NCI-H2029 (cell line): ENCODE data around the gene ATP13A4.

Experiments used
- DNase-seq: peaks from one replicate; lab custom pipeline; 2025; lab: John Stamatoyannopoulos, UW

Gene ATP13A4

DNA sequence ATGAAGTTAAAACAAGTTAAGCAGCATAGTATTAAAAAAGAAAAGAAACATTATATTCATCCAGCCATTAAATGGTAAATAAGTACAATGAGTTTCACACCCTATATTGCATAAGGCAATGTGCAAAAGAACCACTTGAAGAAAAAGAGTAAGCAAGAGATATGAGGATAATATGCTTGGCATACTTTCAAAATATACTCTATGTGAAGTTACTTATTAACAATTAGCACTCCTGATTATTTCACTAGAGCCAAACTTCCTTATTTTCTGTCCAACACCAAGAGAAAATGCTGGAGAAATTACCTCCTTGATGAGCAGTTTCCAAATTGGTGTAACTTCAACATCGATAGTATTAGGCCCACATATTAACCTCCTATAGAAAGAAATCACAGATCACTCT, 63.7 kb downstream of the ATP13A4 start:
- DNase-seq = no peak

DNA sequence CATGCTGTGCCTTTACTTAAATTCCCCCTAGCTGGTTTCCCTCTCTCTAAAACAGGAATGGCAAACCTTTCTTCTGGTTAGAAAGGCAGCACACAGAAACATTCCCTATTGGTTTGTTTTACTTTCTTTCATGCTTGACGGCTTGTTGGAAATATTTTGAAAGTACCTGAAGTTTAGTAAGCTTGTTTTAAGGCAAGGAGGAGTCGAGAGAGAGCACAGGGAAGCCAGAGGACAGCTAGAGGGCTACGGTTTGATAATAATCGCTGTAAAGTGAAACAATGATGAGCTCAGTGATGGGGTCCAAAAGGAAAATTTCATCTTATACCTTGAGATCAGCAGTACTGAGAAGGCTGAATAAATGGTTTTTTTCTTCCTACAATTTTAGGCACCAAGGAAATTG, 64.1 kb downstream of the ATP13A4 start:
- DNase-seq = no peak

DNA sequence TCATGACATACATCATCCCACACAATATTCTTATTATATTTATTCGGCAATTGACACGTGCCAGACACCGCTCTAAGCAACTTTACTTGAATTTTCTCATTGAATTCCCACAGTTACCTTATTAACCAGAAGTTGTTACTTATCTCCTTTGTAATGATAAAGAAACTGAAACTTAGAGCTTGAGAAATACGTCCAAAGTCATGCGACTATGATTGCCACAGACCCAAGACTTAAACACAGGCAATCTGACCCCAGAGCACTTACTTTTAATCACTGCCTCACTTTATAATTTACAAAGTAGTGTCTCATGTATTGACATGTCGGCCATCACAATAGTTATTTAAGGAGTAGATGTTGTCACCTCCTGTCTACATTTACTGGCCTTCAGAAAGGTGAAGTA, 64.7 kb downstream of the ATP13A4 start:
- DNase-seq = no peak

DNA sequence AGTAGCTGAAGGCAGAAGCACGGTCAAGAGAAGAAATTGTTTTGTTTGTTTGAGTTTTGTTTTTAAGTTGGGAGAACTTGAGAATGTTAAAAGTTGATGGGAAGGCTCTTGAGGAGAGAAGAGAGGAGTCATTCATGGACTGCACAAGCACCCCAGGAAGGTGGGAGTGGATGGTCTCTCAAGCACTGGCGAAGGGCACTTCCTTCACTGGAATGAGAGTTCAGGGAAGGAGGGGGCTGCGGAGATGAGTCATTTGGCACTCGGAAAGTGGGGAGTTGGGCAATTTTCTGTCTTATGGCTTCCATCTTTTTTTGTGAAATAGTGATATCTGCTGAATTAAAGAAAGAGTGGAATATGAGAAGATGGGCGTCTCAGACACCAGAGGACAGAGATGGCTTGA, 66.0 kb downstream of the ATP13A4 start:
- no peak for DNase-seq

DNA sequence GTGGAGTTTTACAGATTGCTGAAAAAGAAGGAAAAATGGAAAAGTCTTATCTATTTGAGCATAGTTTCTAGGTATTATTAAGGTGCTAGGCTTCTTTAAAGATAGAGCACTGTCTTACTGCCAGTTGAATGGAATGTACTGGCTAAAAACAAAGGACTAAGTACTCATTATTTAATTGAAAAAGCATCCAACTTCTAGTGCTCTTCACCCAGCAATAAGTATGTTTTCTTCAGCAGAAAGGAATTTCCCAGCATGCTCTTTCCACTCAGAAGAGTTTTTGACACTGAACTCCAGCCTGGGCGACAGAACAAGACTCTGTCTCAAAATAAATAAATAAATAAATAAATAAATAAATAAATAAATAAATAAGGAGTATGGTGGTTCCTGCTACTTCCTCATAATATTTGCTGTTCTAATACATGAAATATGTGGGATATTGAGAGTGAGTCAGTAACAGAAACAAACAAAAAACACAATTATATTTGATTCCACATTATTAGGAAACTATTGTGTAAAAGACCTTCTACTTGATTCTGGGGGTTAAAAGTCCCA, 70.6 kb downstream of the ATP13A4 start:
- DNase-seq = no peak

DNA sequence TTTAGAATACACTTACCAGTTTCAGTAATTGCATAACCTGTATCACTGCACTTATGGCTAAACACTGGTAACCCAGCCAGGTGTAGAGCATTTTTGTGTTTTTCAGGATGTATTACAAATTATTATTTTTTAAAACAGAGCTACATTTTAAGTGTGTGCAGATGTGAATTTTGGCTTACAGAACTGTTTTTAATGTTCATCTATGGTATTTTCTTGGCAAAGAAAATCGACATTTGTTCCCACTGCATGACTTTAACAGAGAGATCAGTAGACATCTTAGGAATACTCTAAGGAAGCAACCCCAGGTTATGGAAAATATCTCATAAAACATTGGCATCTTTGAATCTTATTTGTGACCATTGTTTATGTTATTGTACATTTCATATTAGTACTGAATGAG, 73.3 kb downstream of the ATP13A4 start:
- no peak for DNase-seq

DNA sequence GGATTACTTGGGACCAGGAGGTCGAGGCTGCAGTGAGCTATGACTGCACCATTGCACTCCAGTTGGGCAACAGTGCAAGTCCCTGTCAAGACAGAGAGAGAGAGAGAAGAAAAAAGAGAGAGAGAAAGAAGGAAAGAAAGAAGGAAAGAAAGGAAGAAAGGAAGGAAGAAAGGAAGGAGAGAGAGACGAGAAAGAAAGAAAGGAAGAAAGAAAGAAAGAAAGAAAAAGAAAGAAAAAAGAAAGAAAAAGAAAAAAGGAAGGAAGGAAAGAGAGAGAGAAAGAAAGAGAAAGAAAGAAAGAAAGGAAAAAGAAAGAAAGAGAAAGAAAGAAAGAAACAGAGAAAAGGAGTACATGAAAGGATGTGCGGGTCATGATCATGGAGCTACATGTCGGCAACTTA, 80.2 kb downstream of the ATP13A4 start:
- DNase-seq = no peak

DNA sequence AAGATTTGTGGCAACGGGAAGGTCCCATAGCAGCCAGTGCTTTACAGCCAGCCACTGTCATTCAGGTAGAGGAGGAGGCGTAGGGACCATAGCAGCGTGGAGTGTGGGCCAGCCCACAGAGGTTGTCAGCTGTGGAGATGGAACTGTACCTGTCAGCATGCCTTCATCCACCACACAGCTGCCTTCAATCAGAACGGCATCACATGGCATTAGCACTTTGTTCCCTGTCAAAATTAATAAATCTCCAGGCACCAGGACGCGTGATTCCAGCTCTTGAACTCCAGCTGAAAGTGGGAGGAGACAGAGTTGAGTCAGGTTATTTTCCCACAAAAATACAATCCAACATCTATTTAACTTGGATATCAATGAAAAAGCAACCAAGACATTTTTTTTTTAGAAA, 84.0 kb downstream of the ATP13A4 start:
- no peak for DNase-seq

DNA sequence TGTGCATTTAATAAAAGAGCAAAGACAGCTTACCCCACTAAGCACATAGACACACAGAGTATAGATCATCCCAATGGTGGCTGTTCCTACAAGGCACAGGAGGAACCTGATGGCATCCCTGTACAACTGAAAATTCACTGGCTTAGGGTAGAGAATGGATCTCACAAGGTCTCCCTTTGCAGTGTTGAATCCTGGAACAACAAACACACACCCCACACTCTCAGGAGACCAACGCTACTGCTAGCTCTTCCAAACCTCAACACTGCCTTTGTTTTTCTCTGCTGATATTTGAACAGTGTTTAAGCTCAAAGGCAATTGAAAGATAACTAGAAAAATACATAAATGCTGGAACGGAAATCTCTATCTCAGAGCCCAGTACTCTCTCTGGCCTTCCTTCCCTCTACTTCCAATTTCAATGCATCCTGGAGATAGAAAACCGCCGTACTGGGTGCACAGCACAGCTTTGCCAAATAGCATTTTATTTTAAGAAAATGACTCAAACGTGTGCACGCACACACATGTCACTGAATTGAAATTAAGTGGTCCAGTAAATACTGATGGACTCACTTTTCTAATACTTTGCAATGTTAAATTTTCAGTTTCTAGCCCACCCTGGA, 88.6 kb downstream of the ATP13A4 start:
- DNase-seq = no peak

DNA sequence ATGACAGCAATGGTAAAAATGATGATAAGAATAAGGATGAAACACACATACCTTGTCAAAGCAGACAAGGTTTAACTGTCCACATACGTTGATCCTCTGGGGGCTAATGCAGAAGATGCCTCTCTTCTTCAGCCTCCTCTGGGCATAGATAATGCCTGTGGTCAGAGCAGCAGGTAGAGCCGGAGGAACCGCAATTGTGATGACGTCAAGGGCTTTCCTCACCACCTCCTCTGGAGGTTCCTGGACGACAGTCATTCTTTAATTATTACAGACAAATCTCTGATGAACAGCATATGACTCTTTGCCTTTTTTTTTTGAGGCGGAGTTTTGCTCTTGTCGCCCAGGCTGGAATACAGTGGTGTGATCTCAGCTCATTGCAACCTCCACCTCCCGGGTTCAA, 89.8 kb downstream of the ATP13A4 start:
- DNase-seq = no peak

DNA sequence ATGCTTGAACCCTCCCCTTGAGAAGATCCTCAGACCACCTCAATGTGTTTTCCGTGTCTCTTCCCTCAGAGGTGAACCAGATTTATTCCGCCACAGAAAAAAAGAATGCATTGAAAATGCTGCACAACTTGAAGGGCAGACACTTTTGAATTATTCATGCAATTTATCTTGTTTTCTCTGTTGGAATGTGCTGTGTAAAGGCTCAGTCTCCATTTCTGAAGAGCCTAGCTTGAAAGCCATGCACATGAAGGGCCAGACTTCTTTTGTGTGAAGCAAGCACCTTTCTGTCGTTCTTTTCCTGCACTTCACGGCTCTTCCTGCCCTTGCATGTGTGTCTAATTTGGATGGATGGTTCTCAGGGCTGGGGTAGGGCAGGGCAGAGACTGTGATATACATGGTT, 97.2 kb downstream of the ATP13A4 start:
- no peak for DNase-seq

DNA sequence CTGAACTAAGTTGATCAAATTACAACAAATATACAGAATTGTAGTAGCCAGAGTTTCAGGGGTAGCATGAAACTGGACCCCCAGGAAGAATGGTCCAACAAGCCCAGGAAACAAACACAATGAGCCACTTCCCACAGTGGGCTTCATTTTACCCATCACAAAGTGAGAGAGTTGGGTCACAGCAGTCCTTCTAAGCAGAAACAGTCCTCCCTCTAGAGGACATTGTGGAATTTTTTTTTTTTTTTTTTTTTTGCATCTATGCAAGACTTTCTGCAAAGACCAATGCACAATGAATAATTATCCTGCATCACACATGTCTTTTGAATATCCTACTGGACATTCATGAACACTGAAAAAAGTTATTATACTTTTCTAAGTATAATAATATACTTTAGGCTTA, 102.4 kb downstream of the ATP13A4 start:
- no peak for DNase-seq

DNA sequence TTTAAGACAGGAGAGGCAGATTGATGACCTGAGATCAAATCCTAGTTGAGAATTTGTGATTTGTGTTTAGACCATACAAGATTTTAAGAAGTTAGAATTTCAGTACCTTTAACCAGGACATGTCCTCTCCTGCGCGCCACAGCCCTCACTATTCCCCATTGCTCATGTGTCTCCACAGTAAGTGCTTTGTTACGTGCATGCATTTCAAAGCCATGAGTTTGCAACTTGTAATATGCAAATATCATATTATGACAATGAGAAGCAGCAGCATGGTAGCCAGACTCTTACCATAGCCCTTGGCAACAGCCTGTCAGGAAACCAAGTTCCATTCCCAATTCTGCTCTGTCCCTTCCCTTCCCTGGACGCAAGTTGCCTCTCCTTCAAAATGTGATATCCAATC, 102.8 kb downstream of the ATP13A4 start:
- no peak for DNase-seq

DNA sequence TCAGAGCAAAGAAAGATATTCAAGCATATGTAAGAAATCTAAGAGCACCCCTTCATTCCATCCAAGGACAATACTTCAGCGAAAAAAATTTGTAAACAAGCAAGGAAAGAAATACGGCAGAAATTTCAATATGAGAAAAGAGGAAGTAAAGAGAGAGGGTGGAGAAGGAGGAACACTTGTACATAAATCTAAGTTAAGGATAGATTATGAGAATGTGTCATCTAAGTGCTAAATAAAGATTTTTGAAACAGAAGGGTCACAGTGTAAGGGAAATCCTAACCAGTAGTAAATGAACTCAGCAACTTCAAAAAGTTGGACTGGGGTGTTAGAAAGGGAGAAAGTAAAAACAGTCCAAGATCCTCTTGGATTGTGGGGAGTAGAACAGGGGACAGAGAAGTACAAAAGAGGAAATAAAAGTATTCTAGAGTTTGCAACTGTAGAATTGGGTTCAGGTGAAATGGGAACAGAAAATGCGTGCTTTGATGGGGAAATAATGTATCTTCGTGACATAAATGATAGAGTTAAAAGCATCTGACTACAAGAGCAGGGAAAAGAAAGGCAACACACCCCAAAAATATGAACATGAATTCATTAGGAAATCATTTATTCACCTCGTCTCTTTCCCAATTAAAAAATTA, 107.6 kb downstream of the ATP13A4 start:
- DNase-seq = no peak

DNA sequence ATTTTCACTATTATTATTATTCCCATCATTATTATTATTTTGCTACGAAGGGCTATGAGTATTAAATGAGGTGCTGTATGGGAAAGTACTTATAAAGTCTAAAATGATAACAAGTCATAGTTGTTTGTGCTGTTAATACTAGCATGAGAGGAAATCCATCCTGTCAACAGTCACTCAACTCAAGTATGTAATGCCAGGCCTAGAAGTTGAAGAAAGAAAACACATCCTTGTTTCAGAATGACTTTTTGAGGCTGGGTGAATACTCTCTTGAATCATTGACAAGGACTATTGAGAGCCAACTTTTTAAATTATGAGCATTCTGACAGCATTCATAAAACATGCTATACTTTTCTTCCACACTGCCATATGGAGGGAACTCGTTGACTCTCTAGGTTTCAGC, 115.3 kb downstream of the ATP13A4 start:
- DNase-seq = no peak

DNA sequence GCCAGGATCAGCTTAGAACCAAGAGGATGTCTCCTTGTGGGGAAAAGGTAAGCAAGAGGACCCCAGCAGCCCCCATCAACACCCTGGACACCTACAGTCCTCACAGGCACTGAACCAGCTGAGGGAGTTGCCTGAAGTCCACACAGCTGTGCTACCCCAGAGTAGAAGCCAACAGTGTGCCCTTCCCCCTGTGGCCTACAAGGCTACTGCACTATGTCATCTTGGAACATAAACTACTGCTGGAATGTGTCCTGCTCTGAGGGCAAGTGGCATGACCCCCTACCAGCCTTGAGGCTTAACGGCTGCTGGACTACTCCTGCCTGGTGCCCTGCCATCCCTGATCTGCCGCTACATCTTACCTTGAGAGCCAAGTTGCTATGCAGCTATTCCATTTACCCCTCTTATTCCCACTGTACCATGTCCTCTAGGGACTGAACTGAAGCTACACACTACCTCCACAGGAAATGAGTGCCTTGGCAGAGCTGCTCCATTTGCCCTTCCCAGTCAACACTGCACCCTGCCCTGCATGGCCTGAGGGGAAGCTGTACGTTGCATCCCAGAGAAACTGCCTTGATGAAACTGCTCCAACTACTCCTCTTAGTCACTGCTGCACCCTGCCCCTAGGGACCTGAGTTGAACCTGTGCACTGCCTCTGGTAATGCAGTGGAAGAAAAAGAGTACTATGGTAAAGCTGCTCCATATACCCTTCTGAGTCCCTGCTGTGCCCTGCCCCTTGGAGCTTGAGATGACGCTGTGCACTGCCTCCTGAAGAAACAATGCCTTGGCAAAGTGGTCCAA, 135.9 kb downstream of the ATP13A4 start:
- no peak for DNase-seq

DNA sequence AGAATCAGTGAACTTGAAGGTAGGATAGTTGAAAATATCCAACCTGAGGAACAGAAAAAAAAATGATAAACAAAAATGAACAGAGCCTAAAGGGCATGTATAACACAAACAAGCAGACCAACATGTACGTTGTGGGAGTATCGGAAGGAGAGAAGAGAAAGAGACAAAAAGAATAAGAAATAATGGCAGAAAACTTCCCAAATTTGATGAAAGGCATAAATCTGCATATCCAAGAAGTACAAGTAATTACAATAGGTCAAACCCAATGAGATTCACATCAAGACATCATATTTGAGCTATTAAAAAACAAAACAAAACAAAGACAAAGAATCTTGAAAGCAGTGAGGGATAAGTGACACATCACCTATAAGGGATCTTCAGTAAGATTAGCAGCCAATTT, 138.1 kb downstream of the ATP13A4 start:
- no peak for DNase-seq

DNA sequence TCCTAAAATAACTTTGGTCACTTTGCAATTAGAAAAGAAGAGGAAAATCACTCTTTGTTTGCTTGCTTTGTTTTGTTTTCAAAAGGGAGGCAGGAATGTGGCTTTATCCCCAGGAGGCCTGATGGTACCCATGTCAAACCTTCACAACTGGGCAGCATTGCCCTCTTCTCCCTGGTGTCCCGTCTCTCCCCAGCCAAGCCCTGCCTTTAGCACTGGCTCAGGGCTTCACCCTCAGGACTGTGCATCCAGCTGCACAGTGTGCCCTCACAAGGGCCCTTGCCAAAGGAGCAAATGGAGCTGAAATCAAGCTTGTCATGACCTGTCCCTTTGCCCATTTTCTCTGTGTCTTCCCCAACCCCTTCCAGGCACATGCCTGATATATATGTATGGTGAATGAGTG, 147.0 kb downstream of the ATP13A4 start:
- no peak for DNase-seq

DNA sequence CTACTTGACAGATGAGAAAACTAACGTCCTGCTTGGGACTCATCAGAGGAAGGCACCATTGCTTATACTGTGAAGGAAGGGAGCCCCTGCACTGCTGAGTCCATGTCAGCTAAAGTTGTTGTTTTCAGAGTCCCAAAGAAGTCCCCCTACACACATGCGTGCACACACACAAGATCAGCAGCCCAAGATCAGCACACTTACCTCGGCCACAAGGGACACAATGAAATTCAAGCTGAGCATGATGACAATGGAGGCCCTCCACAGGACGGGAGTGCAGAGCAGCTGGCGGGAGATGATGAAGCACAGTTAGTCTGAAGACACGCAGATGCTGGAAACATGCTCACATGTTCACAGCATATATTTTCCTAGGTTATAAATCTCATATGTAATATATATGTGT, 147.6 kb downstream of the ATP13A4 start:
- DNase-seq = no peak

DNA sequence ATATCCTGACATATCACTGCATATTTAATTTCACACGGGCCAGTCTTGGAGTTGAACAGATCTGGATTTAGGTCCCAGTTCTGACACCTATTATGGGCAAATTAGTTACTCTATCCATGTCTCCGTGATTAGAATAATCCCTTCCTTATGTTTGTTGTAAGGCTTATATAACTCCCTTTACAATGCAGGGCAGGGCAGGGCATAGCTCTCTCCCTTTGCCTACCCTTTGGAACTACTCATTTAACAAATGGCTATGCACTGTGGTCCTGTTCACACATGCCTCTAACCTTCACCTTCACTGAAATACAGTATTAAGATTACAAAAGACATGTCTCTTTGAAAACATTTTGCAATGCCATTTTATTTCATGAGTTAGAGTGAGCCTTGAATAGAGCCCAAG, 151.4 kb downstream of the ATP13A4 start:
- DNase-seq = no peak

DNA sequence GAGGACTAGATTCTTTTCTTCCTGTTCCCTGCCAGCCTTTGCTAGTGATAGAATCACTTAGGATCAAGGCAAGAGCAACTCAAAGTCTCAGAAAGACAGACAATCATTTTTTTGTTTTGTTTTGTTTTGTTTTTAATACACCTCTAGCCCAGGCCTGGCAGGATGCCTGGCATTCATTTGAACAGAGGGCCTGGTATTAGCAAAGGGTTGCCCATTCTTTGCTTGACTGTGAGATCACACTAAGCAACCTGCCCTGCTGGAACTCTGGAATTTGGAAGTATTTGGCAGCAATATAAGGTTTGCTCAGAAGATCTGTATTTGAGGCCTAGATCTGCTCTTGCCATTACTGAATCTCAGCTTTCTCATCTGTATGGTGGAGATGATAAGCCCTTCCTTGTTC, 154.4 kb downstream of the ATP13A4 start:
- no peak for DNase-seq

DNA sequence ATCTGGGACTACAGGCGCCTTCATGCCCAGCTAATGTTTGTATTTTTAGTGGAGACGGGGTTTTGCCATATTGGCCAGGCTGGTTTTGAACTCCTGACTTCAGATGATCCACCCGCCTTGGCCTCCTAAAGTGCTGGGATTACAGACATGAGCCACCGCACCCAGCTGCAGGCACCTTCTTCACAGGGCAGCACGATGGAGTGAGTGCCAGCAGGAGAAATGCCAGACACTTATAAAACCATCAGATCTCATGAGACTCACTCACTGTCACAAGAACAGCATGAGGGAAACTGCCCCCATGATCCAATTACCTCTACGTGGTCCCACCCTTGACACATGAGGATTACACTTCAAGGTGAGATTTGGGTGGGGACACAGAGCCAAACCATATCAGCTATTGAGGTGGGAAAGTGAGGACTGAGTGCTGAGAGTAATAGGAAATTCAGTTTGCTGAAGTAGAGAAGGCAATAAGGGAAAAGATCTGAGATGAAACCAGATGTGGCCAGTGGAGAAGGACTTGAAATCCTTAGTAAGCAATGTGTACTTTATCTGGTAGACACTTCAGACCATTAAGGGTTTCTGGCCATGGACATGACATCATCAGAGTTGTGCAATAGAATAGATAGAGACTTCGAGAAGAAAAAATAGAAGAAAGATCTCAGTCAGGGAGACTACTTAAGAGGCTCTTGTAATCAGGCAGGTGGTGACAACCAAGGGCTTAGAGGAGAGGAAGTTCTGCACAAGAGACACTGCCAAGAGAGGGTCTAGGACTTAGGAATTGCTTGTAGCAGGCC, 158.0 kb downstream of the ATP13A4 start:
- no peak for DNase-seq
